DMS153 (cell line): ENCODE data around the gene SETD3.

Experiments used
- DNase-seq: peaks from one replicate; lab custom pipeline; 2025; lab: John Stamatoyannopoulos, UW

Gene SETD3

DNA sequence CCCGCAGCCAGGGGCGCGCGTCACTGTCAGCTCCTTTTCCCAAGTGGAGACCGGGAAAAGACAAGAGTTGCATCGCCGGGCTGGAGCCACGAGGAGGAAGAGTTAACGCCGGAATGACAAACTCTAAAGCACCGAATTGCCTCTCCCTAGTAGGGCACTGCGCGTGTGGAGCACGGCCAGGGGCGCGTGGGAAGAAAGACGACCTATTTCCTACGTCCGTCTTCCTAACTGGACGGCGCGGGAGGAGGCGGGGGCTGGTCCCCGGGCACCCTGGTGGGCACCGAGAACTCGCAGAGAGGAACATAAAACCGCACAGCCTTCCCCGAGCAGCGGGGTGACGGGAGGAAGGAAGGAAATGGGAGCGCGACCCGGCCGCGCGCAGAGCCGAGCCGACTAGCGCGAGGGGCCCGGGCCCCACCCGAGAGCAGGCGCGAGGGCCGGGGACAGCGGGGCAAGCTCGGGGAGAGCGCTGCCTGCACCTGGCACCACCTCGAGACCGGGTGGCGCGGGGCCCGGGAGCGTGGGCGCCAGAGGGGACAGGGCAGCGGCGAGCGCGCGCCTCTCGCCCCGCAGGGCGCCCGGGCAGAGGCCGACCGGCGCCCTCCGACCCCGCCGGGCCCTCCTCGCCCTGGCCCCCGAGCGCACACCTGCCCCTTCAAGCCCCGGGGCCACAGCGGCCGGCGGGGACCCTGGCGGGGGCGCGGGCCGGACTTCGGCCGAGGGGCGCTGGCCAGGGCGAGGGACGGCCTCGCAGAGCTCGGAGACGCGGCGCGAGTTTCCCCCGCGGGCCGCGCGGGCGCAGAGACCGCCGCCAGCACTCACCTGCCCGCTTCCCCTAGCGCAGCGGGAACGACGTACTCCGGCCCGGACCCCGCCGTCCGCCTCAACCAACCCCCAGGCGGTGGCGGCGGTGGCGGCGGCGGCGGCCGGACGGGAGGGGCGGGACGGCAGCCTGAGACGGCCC lies at the start of gene SETD3:
SETD3 (minus strand) TSS at position 954 of the 964 bp plus-strand sequence. CDS start 15,054 bp downstream, outside the sequence.
- no peak for DNase-seq

DNA sequence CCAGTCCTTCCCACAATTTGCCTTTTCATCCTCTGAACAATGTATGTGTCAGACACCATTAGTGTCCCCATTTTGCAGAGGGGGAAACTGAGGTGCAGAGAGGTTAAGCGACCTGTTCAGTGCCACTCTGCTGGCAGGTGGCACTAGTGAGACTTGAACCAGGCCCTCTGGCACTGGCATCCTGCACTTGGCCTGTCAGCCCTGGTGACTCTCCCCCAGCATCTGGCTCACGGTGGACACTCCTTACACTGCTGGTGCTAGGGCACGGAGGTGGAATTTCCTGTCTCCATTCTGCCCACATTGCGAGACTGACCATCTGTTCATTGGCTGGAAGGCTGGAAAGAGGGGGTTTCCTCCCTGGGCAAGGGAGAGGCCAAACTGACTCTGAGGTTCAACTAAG lies 49.2 kb upstream of the SETD3 start:
- DNase-seq: no peak

DNA sequence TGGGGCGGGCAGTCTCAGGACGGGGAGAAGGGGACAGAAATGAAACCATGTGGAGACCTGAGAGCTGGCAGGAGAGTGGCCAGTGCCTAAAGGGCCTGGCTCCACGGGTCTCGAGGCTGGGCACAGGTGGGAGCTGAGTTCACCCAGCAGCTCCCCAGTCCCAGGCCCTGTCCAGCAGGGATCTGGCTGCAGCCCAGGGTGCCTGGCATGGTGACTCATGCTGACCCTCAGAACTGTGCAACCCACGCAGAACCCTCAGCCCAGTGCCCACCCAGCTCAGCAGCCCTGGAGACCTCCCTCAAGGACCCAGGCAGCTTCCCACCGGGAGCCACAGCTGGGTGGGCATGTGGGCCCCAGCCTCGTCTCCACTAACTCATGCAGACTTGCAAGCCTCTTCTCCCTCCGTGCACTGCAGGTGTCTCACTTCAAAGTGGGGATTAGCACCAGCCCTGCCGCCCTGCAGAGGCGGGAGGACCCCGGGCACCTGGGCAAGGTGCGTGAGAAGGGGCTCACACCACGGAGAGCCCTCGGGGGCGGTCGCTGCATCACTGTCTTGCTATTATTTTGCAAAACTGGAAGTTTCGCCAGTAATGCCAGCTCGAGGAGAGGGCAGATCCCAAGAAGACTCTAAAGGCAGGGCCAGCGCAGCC lies 46.9 kb upstream of the SETD3 start:
- DNase-seq: no peak

DNA sequence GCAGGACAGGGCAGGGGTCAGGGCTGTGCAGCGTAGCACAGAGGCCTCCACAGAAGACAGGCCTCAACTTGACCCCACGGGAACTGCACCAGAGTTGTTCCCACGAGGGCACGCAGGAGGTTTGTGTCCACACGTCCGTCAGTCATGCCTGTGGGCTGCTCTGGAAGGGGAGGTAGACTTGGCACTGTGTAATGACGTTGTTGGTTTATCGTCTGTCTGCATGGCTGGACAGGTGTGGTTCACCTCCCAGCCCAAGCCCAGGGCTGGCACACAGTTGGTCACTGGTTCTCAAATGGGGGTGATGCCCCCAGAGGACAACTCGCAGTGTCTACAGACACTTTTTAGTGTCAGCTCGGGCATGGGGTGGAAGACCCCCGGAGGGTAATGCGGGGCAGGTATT lies 46.4 kb upstream of the SETD3 start:
- no peak for DNase-seq

DNA sequence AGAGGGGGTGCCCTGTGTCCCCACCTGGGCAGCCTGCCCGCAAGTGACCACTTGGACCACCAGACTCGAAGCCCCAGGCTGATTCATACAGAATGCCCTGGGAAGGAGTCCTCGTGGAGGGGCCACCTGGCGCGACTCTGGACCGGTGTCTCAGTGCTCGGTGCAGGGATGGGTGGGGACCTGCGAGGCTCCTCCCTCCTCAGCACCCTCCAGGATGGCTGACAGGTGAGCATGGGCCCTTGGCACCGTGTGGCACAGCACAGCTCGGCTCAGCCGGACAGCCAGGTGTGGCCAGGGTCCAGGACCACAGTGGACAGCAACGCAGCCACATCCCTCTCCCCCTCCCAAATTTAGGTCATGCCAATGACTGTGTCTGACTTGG lies 45.0 kb upstream of the SETD3 start:
- DNase-seq: no peak

DNA sequence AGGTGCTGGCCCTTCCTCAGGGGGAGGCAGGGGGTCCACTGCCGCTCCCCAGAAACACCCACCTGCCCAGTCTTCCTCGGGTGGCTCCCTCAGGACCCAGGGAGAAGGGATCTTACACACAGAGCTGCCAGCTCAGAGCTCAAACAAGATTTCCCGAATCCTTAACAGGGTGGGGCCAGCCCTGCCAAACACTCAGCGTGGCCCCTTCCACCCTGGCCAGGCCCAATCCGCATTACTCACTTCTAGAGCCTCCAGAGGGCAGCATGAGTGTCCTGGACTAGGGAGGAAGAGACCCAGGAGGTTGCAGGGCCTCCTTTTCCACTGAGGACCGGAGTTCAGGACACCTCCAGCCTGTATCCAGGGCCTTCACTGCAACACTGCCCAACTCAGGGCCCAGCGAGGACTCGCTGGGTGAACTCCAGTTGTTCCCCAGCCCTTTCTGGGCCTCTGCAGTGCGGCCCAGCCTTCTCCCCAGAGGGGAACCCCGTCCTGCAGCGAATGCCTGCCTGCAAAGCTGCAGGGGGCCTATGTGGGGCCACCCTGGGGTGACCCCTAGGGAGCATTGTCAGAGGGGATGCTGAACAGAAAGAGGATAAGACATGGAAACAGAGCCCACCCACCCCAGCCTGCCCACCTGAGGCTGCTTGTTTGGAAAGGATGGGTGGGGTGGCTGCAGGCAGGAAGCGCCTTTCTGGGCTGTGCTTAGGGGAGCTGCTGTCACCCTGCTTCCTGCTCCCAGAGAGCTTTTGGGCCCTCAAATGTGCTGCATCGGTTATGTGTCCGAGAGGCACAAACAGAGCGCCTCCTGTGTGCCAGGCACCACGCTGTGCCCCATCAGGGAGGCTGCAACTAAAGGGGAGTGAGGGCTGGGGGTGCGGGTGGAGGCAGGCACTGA lies 44.4 kb upstream of the SETD3 start:
- DNase-seq: no peak

DNA sequence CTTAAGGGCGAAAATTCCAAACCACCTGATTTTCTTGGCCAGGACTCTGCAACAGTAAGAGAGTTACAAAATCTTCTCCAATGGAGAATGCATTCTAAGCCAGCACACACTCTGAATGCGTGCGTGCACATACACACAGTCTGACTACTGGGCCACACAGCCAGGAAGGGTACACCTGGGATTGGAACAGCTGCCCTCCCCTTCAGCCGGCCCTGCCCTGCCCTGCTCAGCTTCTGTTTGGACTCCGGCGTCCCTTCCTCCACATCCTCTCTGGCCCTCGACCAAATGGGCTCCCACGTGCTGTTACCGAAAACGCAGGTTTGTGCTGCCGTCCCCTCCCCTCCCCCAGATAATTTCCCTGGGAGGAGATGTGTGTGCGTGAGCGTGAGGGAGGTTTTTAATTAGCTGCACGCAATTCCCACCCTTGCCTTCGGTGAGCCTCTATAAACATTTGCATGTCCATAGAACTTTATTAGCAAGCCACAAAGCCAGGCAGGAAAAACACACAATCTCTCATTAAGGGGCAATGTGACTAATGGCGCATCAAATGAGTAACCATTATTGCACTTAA lies 43.5 kb upstream of the SETD3 start:
- no peak for DNase-seq

DNA sequence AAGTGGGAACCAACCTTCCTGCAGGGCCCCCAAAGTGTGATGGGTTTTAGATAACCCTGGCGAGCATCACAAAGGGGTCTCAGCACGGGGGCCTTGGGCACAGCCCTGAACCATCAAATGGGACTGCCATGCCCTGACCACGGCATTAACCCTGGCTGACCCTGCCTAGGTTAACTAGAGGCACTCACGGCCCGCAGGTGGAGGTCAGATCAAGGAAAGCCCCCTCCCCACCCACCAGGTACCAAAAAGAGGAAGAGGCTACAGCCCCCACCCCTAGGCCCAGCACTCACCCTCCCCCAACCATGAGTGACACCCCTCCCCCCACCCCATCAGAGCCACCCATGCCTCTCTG lies 43.0 kb upstream of the SETD3 start:
- no peak for DNase-seq

DNA sequence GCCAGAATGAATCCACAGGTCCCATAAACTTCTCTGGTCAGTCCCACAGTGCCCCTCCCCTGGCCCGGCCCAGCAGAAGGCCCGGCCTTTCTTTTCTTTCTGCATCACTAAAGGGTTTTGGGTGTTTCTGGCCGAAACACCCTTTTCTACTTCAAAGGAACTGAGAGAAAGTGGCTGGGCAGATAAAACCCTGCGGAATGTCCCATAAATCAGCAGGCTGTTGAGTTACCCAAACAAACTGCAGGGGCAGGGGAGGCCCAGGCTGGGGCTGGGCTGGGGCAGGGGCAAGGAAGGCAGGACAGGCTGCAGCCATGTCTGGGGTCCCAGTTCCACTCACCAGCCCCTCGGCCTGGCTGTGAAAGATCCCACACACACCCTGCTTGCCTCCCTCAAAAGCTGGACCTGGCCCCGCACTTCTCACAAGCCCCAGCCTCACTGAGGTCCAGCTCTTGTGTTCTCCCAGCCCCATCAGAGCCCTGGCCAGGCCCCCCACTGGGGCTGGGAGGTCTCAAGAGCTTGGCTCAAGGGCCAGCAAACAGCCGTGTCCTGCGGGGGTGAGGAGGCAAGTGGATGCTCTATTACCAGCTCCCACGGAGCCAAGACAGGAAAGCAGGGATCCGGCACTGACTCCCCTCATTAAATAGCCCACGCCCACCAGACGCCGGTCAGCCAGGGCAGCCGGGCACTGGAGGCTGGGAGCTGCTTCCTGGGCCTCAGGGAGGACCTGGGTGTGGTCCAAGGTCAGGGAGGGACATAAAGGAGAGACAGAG lies 42.5 kb upstream of the SETD3 start:
- DNase-seq: no peak

DNA sequence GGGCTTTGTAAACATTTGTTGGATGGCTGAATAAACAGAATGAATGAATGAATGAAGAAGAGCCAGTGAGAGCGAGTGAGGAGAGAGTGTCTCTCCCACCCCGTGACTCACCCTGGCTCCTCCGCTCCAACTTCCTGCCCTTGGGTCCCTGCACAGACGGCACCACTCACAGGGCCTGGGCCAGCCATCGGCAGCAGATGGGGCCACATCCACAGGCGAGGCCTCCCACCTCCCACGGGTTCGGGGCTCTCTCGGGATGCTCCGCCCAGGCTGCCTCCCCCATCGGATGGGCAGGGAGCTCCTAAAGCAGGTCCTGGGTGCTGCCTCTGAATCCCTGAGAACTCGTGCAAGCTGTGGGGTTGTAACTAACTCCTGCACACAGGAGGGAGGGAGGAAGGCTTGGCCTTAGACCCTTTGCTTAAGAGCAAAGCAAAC lies 41.8 kb upstream of the SETD3 start:
- DNase-seq: no peak

DNA sequence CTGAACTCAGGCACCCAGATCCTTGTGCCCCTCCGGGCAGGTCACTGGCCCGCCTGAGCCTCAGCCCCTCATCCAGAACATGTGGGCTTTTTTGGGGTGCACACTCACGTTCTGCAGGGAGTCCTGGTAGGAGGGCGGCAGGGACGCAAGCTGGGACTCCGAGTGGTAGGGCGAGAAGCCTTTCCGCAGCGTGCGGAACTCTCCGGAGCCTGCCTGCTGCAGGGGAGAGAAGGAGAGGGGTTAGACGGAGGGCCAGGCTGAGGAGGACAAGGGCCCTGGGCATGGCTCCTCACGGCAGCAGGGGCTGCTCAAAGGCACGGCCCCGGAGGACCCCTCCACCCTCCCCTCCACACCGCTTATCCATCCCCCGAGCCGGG lies 41.4 kb upstream of the SETD3 start:
- DNase-seq: no peak

DNA sequence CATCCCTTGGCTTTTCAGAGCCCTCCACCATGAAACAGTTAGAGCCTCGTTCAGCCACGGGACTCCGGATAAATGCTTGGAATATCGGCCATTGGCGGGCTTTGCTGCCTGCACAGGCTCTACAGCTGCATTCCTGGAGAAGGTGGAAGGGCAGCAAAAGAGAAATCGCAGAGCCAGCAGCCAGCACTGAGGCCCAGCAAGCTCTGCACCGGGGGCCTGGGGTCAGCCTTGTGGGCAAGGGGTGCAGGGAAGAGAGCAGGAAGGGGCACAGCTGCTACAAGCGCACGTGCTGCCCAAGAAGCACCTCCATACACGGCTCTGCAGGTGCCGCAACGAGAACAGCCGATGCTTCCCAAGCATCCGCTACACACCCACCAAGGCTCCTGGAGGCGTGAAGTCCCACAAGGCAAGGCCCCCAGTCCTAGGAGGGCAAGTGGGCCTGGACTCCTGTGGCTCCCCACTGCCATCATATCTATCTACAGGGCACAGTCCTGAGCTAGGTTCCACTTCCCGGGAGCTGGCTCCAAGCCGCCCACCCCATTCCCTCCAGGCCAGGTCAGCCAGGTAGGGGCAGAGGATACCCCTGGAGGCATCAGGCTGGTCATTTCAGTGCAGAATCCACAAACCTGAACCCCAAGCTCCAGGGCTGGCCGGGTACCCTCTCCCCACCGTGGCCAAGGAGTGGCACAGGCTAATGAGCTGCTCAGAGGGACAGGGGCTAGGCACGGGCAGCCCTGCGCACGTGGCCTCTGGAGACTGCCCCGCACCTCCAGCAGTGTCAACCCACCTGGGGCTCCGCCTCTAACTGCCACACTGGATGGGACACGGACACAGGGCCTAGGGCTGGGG lies 40.7 kb upstream of the SETD3 start:
- no peak for DNase-seq

DNA sequence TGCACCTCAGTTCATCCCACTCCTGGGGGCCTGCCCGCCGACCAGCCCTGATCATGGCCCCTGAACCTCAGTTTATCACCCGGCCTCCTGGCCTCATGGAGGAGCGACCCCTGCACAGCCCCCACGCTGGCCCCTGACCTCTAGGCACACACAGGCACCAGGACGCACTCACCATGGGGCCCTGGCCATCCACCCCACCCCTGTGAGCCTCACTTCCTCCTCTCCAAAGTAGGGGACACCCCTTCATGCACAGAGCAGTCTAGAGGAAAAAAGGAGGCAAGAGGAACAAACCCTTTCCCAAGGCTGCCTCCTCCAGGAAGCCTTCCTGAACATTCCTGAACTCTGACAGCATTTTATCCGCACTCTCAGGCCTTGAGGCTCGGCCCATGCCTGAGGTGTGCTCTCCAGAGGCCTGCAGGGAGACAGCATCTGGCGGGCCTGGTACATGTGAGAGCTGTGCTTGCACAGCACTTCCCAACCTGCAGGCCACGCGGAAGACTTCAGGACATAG lies 40.0 kb upstream of the SETD3 start:
- DNase-seq: no peak

DNA sequence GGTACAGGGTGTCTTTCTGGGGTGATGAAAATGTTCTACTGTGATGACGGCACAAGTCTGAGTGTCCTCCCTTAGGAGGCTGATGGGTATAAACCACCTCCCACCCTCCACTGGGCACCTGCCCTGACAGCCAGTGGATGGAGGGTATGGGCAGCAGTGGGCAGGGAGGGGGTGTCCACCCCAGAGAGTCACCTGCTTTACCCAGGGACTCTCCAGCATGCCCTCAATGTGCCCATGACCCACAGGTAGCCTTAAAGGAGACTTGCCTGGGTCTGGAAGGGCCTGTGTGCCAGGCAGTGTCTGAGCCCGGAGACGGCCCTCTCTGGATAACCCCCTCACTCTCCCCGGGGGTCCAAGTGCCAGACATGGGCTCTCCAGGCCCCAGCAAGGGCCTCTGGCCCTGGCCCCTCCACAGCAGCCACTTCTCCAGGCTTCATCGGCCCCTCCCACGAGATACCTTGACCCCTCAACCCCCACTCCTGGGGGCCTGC lies 39.3 kb upstream of the SETD3 start:
- DNase-seq: no peak

DNA sequence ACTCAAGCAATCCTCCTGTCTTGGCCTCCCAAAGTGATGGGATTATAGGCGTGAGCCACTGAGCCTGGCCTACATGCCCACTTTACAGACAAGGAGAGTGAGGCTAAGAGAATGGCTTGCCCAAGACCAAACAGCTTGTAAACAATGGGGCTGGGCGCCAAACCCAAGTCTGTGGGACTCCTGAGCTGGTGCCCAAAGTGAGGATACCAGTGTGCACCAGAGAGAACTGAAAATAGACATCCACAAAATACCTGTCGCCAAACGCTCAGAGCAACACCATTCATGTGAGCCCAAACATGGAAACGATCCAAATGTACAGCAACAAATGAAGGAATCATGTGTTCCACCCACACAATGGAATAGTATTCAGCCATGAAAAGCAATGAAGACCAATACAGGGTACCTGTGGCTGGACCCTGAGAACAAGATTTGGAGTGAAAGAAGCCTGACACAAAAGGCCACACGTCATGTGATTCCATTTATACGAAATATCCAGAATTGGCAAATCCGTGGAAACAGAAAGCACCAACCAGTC lies 38.8 kb upstream of the SETD3 start:
- no peak for DNase-seq

DNA sequence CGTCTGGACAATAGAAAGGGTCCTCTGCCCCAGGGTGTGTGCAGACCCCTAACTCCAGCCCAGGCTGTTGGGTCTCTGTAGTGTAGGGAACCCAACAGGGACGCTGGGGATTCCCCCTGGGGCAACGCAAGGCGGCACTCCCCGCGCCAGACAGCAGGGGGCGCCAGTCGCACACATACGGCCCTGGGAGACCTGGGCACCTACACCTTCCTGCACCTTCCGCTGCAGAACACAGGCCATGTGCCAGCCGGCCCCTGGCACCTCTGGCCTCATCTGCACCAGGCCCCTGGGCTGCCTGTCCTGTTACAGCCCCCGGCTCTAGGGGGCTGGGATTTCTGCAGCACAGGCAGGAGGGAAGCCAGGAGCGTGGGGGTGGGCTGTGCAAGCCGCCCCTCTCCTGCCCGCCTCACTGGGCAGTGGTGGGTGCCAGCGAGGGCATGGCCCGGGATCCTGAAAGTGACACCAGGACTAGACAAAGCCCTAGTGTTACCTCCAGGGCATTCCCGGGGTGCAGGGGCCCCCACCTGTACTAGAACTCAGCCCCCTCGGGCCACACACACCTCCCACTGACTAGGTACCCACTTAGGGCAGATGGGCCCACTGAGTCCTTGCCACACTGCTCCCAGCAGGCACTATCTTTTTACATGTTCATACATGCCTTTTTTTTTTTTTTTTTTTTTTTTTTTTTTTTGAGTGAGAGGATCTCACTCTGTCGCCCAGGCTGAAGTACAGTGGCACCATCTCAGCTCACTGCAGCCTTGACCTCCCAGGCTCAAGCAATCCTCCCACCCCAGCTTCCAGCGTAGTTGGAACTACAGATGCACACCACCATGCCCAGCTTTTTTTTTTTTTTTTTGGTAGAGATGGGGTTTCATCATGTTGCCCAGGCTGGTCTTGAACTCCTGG lies 38.0 kb upstream of the SETD3 start:
- peak; percentile 3 for DNase-seq

DNA sequence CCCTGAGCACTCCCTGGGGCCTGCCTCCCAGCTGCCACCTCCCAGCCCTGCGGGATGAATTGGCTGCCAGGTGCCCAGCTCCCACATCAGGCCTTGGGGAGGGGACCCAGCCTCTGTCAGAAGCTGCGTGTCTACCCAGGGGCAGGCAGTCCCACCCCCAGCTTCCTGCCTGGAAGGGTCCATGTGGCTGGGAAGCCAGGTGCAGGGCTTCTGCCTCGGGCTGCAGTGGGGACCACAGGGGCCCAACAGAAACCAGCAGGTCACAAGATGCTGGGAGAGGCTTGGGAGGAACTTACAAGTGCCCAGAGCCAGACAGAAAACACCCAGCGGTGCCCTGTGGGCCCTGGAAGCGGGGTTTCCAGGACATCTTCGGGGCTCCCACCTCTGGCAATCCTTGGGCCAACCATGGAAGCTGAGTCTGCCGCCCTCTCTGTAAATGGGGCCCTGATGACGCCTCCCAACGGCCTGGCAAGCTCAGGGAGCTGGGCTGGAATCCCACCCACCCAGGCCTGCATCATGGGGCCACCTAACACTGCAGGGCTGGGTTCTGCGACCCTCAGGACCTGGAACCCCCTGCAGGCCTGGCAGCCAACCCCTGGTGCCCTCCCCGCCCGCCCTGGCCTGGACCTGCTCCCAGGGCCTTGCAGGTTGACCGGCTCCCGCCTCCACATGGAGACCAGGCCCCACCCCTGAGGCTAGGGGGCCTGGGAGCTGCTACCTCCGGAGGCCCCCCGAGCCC lies 37.2 kb upstream of the SETD3 start:
- DNase-seq: no peak
